HG03108 (cell line): ENCODE measurements around the gene OSBP2.

Experiments used
- ATAC-seq: cut with Tn5 transposase; IDR thresholded peaks from one replicate; pipeline ENCODE4 v1.9.1; 2021; ENCODE audit warnings: moderate library complexity; ENCODE audit not compliant: unreplicated experiment

Gene OSBP2

DNA sequence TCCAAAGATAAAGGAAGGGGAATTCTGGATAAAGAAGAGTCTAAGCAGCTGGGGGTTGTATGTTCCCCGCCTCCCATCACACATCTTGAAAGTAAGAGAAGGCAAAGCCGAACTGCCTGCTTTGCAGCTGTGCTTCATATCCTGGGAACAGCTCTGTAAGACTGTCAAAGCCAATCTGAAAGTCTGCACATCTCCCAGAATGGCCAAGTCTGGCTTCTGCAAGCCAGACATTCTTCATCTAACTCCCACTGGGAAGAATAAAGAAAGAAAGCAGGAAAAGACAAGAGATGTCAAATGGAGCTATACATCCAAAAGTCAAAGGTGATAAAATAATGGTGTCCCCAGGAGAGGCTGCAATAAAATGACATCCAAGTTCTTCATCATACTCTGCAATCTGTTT is 258.5 kb downstream of the OSBP2 start:
- no peak for ATAC-seq

DNA sequence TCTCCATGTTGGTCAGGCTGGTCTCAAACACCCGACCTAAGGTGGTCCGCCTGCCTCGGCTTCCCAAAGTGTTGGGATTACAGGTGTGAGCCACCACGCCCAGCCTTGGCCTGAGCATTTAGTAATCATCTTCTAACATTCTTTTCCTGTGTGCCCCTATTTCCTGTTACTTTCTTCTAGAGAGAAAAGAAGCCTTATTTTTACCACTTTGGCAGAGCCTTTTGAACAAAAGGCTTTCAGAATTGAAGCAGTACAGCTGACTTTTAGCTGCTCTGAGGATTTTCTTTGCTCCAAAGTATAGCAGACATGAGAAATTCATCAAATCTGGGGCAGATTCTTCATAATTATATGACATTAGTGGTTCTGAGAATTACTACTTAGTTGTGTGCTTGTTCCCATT is 260.5 kb downstream of the OSBP2 start:
- no peak for ATAC-seq
